WTC11 (cell line): ENCODE data around the gene SPOUT1. TPM values are rescaled to one million over a fixed set of nuclear protein-coding genes. Genes with fewer than 3 reads are reported as not detected.

Experiments used
- ATAC-seq: fragments of 200-7000 bp; cut with Tn5 transposase; 2 replicates; pipeline ENCODE4 v1.10.0; 2021; ENCODE audit warnings: mild to moderate bottlenecking, moderate library complexity
- CTCF ChIA-PET: fragments of 300-600 bp; sonication (Branson Sonifier 250); formaldehyde crosslinking; loops from one replicate; lab custom pipeline; 2021; ENCODE audit warnings: antibody characterized with exemption; lab: Charles Lee
- POLR2A ChIA-PET: fragments of 350-600 bp; sonication (Branson Sonifier 250); formaldehyde crosslinking; loops from one replicate; lab custom pipeline; 2021; ENCODE audit warnings: antibody characterized with exemption; lab: Charles Lee
- DNase-seq: peaks from one replicate; pipeline ENCODE4 v3.0.0; 2021; ENCODE audit warnings: low spot score
- H3K27ac Mint-ChIP-seq: 2 replicates; pipeline ENCODE4 v1.8.0; 2021; ENCODE audit warnings: mixed read lengths
- H3K27me3 Mint-ChIP-seq: 2 replicates; pipeline ENCODE4 v1.8.0; 2021; ENCODE audit warnings: low read depth, mild to moderate bottlenecking, moderate library complexity, mixed read lengths
- H3K36me3 Mint-ChIP-seq: 2 replicates; pipeline ENCODE4 v1.8.0; 2021; ENCODE audit warnings: mixed read lengths
- H3K4me1 Mint-ChIP-seq: 2 replicates; pipeline ENCODE4 v1.8.0; 2022; ENCODE audit warnings: mixed read lengths
- H3K4me3 Mint-ChIP-seq: 2 replicates; pipeline ENCODE4 v1.8.0; 2021; ENCODE audit warnings: mild to moderate bottlenecking, moderate library complexity, mixed read lengths
- H3K9me3 Mint-ChIP-seq: 2 replicates; pipeline ENCODE4 v1.8.0; 2021; ENCODE audit warnings: mixed read lengths
- AFF4 ChIP-seq: sonication (generic); formaldehyde crosslinking; IDR thresholded peaks from 2 replicates; pipeline ENCODE4 v1.8.1; 2023; ENCODE audit warnings: mild to moderate bottlenecking, missing genetic modification reagents, borderline replicate concordance
- ATF1 ChIP-seq: sonication (generic); formaldehyde crosslinking; IDR thresholded peaks from 2 replicates; pipeline ENCODE4 v1.8.1; 2023; ENCODE audit warnings: mild to moderate bottlenecking, moderate library complexity, missing genetic modification reagents
- ATF2 ChIP-seq: sonication (generic); formaldehyde crosslinking; IDR thresholded peaks from 2 replicates; pipeline ENCODE4 v1.8.1; 2022; ENCODE audit warnings: low read depth, missing genetic modification reagents, borderline replicate concordance
- ELF4 ChIP-seq: sonication (generic); formaldehyde crosslinking; IDR thresholded peaks from 2 replicates; pipeline ENCODE4 v1.8.1; 2022; ENCODE audit warnings: low read depth, mild to moderate bottlenecking, moderate library complexity, missing genetic modification reagents
- ESRRA ChIP-seq: sonication (generic); formaldehyde crosslinking; IDR thresholded peaks from 2 replicates; pipeline ENCODE4 v1.8.1; 2022; ENCODE audit warnings: mild to moderate bottlenecking, missing genetic modification reagents, borderline replicate concordance
- IRF2 ChIP-seq: sonication (generic); formaldehyde crosslinking; IDR thresholded peaks from 2 replicates; pipeline ENCODE4 v1.8.0; 2022; ENCODE audit warnings: low read depth, missing genetic modification reagents, borderline replicate concordance
- NFE2L1 ChIP-seq: sonication (generic); formaldehyde crosslinking; IDR thresholded peaks from 2 replicates; pipeline ENCODE4 v1.8.1; 2023; ENCODE audit warnings: missing genetic modification reagents
- NFYB ChIP-seq: sonication (generic); formaldehyde crosslinking; conservative IDR thresholded peaks from 2 replicates; pipeline ENCODE4 v1.8.0; 2022; ENCODE audit warnings: low read depth, missing genetic modification reagents
- USF2 ChIP-seq: sonication (generic); formaldehyde crosslinking; IDR thresholded peaks from 2 replicates; pipeline ENCODE4 v1.8.1; 2023; ENCODE audit warnings: mild to moderate bottlenecking, missing genetic modification reagents, moderate library complexity
- ZBTB21 ChIP-seq: sonication (generic); formaldehyde crosslinking; IDR thresholded peaks from 2 replicates; pipeline ENCODE4 v1.8.1; 2023; ENCODE audit warnings: mild to moderate bottlenecking, missing genetic modification reagents, borderline replicate concordance
- ZBTB43 ChIP-seq: sonication (generic); formaldehyde crosslinking; IDR thresholded peaks from 2 replicates; pipeline ENCODE4 v1.8.1; 2023; ENCODE audit warnings: mild to moderate bottlenecking, missing genetic modification reagents
- ZNF416 ChIP-seq: fragments of 250-450 bp; sonication (Bioruptor Pico); IDR thresholded peaks from 2 replicates; pipeline ENCODE4 v1.9.0; 2021; ENCODE audit warnings: mild to moderate bottlenecking, inconsistent platforms
- total RNA-seq: library from RNA; stranded (reverse); gene quantifications from 3 replicates; pipeline ENCODE4 v1.2.3, GENCODE V29; 2021
- TF ChIP-seq, protein P1 (sequence below): fragments of 250-450 bp; sonication (Bioruptor Pico); IDR thresholded peaks from 2 replicates; pipeline ENCODE4 v1.9.0; 2021; ENCODE audit warnings: mild to moderate bottlenecking, borderline replicate concordance
- TF ChIP-seq, protein P2 (sequence below): sonication (generic); formaldehyde crosslinking; IDR thresholded peaks from 2 replicates; pipeline ENCODE4 v1.8.1; 2023; ENCODE audit warnings: mild to moderate bottlenecking, missing genetic modification reagents, moderate library complexity
- TF ChIP-seq, protein P3 (sequence below): fragments of 250-450 bp; sonication (Bioruptor Pico); conservative IDR thresholded peaks from 2 replicates; pipeline ENCODE4 v1.9.0; 2021; ENCODE audit warnings: mild to moderate bottlenecking

SPOUT1 gene
- total RNA-seq, 1 experiment from 2014 or later = 79.3 TPM

GRCh38 chr9:128823362-128823902 lies 6.2 kb downstream of the SPOUT1 start (continued):
- no peak for TF ChIP-seq NFYB (CRISPR knock-in tag)
- no peak for TF ChIP-seq ATF2 (CRISPR knock-in tag)
- no peak for TF ChIP-seq ATF1 (CRISPR knock-in tag)
- no peak for TF ChIP-seq ELF4 (CRISPR knock-in tag)
- TF ChIP-seq ZBTB43 (CRISPR knock-in tag) = no peak
- TF ChIP-seq, all 79 proteins: peak for 0

DNA sequence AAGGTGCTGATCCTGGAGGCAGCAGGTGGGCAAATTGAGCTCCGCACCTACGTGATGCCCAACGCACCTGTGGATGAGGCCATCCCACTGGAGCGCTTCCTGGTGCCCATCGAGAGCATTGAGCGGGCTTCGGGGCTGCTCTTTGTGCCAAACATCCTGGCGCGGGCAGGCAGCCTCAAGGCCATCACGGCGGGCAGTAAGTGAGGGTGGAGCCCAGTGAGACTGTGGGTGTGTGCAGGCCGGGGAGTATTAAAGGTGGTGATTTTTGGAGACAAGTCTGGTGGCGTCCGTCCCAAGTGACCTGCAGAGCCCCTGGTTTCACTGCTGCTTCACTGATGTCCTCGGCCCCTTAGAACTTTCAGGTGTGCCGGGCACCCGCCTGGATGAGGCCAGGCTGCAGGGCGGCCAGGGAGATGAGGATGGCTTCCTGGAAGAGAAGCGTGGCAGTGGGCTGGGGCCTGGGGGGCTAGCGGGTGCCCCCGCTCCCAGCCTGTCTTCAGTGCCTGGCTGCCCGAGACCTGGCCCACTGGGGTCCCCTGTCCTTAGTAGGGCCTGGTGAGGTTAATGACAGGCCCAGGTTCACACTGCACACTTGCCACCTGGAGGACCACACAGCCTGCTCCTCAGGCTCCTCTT lies 7.1 kb downstream of the SPOUT1 start:
- no peak for TF ChIP-seq USF2 (CRISPR knock-in tag)
- no peak for TF ChIP-seq ATF1 (CRISPR knock-in tag)
- TF ChIP-seq IRF2 = no peak
- no peak for TF ChIP-seq ESRRA
- TF ChIP-seq ZNF416 (CRISPR knock-in tag) = no peak
- no peak for TF ChIP-seq NFYB (CRISPR knock-in tag)
- TF ChIP-seq, protein P1, sequence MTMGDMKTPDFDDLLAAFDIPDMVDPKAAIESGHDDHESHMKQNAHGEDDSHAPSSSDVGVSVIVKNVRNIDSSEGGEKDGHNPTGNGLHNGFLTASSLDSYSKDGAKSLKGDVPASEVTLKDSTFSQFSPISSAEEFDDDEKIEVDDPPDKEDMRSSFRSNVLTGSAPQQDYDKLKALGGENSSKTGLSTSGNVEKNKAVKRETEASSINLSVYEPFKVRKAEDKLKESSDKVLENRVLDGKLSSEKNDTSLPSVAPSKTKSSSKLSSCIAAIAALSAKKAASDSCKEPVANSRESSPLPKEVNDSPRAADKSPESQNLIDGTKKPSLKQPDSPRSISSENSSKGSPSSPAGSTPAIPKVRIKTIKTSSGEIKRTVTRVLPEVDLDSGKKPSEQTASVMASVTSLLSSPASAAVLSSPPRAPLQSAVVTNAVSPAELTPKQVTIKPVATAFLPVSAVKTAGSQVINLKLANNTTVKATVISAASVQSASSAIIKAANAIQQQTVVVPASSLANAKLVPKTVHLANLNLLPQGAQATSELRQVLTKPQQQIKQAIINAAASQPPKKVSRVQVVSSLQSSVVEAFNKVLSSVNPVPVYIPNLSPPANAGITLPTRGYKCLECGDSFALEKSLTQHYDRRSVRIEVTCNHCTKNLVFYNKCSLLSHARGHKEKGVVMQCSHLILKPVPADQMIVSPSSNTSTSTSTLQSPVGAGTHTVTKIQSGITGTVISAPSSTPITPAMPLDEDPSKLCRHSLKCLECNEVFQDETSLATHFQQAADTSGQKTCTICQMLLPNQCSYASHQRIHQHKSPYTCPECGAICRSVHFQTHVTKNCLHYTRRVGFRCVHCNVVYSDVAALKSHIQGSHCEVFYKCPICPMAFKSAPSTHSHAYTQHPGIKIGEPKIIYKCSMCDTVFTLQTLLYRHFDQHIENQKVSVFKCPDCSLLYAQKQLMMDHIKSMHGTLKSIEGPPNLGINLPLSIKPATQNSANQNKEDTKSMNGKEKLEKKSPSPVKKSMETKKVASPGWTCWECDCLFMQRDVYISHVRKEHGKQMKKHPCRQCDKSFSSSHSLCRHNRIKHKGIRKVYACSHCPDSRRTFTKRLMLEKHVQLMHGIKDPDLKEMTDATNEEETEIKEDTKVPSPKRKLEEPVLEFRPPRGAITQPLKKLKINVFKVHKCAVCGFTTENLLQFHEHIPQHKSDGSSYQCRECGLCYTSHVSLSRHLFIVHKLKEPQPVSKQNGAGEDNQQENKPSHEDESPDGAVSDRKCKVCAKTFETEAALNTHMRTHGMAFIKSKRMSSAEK = no peak
- no peak for TF ChIP-seq AFF4 (CRISPR knock-in tag)
- TF ChIP-seq, protein P2, sequence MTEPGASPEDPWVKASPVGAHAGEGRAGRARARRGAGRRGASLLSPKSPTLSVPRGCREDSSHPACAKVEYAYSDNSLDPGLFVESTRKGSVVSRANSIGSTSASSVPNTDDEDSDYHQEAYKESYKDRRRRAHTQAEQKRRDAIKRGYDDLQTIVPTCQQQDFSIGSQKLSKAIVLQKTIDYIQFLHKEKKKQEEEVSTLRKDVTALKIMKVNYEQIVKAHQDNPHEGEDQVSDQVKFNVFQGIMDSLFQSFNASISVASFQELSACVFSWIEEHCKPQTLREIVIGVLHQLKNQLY = no peak
- no peak for TF ChIP-seq NFE2L1 (CRISPR knock-in tag)
- no peak for TF ChIP-seq ZBTB21
- TF ChIP-seq, protein P3, sequence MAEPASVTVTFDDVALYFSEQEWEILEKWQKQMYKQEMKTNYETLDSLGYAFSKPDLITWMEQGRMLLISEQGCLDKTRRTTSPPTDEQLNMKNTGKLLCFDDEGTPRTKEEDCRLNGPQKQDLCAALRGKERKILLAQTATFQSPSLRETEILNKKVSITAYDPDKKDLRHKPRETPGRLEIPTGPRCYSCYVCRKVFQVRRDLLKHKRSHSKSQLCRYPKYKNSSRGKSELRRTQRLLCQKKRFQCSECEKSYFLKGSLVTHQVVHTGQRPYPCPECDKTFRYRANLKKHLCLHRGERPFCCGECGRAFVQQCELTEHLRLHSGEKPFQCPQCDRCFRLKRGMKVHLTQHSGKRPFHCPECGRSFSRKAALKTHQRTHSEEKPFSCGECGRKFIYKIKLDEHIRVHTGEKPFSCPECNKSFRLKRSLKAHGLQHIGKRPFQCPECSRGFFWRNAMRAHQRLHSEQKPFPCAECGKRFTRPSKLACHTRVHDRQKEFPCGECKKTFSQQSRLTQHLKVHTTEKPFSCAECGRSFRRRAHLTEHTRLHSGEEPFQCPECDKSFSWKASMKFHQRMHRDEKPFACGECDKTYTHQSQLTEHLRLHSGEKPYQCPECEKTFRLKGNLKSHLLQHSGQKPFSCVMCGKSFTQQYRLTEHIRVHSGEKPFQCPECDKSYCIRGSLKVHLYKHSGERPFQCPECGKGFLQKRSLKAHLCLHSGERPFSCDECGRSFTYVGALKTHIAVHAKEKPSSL (CRISPR knock-in tag) = no peak
- TF ChIP-seq, all 79 proteins: peak for 0
- H3K4me1 Mint-ChIP-seq = peaks cover 3% of the 10 kb centered on the region
- ATAC-seq = no peak
- CTCF ChIA-PET = no interaction called here
- H3K4me3 Mint-ChIP-seq = no peak overlapping the region
- no peaks in the 10 kb centered on the region for H3K9me3 Mint-ChIP-seq
- no peak overlapping the region for H3K27ac Mint-ChIP-seq
- POLR2A ChIA-PET = no interaction called here
- H3K27me3 Mint-ChIP-seq = no peaks in the 10 kb centered on the region
- peaks cover 46% of the 10 kb centered on the region for H3K36me3 Mint-ChIP-seq
- DNase-seq = no peak
